ENCODE data around the gene KCNIP3.

Gene KCNIP3

DNA sequence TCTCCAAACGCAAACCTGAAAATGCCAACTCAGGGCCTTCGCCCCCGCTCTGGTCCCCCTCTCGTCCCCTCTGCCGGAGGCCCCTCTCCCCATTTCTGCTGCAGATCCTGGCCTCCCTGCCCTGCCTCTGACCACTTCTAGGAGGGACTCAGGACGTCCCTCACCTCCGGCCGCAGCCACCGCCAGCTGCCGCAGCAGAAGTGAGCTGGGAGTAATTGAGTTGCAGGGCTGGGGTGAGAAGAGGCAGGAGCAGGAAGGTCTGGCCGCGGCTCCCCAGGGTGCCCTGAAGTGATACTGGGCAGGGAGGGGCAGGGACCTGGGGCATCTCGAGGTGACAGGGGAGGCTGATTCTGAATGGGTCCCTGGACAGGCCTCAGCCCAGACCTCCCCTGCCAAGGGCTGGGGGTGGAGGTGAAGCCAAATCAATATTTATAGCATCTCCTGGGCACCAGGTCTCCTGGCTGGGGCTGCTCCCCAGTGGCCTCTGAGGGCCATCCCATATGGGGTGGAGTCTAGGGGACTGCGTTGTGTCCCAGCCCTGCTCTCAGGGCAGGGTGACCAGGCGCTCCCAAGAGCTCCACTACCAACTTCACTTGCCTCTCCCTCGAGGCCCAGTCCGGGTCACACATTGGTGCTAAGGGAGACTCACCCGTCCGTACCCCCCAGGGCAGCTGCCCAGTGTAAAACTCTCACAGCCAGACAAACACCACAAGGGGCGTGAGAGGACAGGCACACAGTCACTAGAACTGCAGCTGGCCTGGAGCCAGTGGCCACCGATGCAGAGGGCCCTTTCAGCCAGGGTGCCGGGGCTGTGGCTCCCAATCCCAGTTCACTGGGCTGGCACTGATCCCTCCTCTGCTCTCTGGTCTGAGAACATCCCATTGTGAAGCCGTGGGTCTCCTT lies 33.0 kb downstream of the KCNIP3 start:
- no peak for DNase-seq (ENCODE audit: low read depth, low spot score)
- no peak overlapping the region for H3K4me3 ChIP-seq
- TF ChIP-seq FOXP2 (optimal IDR thresholded peaks at IDR 0.05; ENCODE audit: control extremely low read depth, extremely low read length, insufficient read depth): no peak
- TF ChIP-seq POLR2AphosphoS5 (IDR thresholded peaks at IDR 0.05; ENCODE audit: borderline replicate concordance, low read depth, low read length): no peak
- TF ChIP-seq EZH2 (IDR thresholded peaks at IDR 0.05): no peak
- no peaks in the 10 kb centered on the region for H3K9me3 ChIP-seq (ENCODE audit: low read depth, low read length)
- H3K27ac ChIP-seq: no peak overlapping the region
- H3K36me3 ChIP-seq (ENCODE audit: insufficient read depth, low read length): no peaks in the 10 kb centered on the region
- no peak overlapping the region for H3K9ac ChIP-seq (ENCODE audit: insufficient read length)

DNA sequence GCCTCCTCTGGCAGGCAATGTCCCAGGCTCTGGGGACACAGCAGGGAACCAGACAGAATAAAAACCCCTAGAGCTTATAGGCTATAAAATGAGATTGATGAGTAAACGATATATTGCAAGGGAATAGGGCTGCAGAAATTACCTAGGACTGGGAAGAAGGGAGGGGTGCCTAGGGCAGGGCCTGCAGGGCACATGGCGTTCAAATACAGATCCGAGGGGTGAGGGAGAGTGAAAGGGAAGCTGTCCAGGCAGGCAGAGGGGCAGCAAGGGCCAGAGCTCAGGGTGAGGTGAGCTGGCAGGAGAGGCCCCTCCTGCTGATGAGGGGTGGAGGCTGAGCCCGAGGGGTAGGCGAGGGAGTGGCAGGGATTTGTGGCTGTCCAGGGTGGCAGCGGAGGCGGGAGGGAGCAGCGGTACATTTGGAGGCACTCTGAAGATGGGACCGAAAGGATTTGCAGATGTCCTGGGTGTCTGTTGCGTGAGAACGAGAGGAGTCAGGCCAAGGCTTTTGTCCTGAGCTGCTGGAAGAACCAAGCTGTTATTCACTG lies 33.7 kb downstream of the KCNIP3 start:
- H3K4me3 ChIP-seq: no peak overlapping the region
- H3K36me3 ChIP-seq (ENCODE audit: insufficient read depth, low read length): no peaks in the 10 kb centered on the region
- no peak overlapping the region for H3K9ac ChIP-seq (ENCODE audit: insufficient read length)
- TF ChIP-seq EZH2 (IDR thresholded peaks at IDR 0.05) (no peak), FOXP2 (optimal IDR thresholded peaks at IDR 0.05; ENCODE audit: control extremely low read depth, extremely low read length, insufficient read depth) (no peak), POLR2AphosphoS5 (IDR thresholded peaks at IDR 0.05; ENCODE audit: borderline replicate concordance, low read depth, low read length) (no peak)
- DNase-seq (ENCODE audit: low read depth, low spot score): no peak
- H3K9me3 ChIP-seq (ENCODE audit: low read depth, low read length): no peaks in the 10 kb centered on the region
- no peak overlapping the region for H3K27ac ChIP-seq

- no peak overlapping the region for H3K4me3 ChIP-seq
- no peak overlapping the region for H3K9ac ChIP-seq (ENCODE audit: insufficient read length)
- no peaks in the 10 kb centered on the region for H3K9me3 ChIP-seq (ENCODE audit: low read depth, low read length)
- no peak overlapping the region for H3K27ac ChIP-seq
- TF ChIP-seq EZH2 (IDR thresholded peaks at IDR 0.05): no peak
- no peak for TF ChIP-seq FOXP2 (optimal IDR thresholded peaks at IDR 0.05; ENCODE audit: control extremely low read depth, extremely low read length, insufficient read depth)
- no peak for TF ChIP-seq POLR2AphosphoS5 (IDR thresholded peaks at IDR 0.05; ENCODE audit: borderline replicate concordance, low read depth, low read length)
- H3K36me3 ChIP-seq (ENCODE audit: insufficient read depth, low read length): no peaks in the 10 kb centered on the region
- DNase-seq (ENCODE audit: low read depth, low spot score): no peak
These were observed 34.5 kb downstream of the KCNIP3 start for GRCh38 chr2:95331606-95332005.

- no peak for TF ChIP-seq FOXP2 (optimal IDR thresholded peaks at IDR 0.05; ENCODE audit: control extremely low read depth, extremely low read length, insufficient read depth)
- no peak for TF ChIP-seq EZH2 (IDR thresholded peaks at IDR 0.05)
- TF ChIP-seq POLR2AphosphoS5 (IDR thresholded peaks at IDR 0.05; ENCODE audit: borderline replicate concordance, low read depth, low read length): no peak
- H3K9me3 ChIP-seq (ENCODE audit: low read depth, low read length): no peaks in the 10 kb centered on the region
- no peak for DNase-seq (ENCODE audit: low read depth, low spot score)
- H3K9ac ChIP-seq (ENCODE audit: insufficient read length): no peak overlapping the region
- no peaks in the 10 kb centered on the region for H3K36me3 ChIP-seq (ENCODE audit: insufficient read depth, low read length)
- H3K27ac ChIP-seq: no peak overlapping the region
- H3K4me3 ChIP-seq: no peak overlapping the region
These were observed 34.9 kb downstream of the KCNIP3 start for GRCh38 chr2:95332036-95332435.

DNA sequence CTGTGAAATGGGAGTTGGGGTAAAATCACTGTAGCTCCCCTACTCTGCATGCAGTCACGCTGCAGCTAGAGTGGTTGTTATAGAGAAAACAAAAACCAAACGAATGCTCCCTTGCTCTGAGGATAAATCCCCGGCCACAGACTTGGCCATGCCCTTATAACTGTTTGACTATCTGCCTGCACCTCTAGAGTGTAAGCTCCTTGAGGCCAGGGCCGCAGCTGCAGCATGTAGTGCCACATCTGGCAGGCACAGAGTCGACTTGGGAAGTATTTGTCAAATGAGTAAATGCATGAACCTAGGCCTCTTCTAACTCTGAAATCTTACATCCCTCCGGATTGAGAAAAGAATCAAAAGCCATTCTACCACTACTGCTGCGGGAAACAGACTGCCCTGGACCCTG lies 35.9 kb downstream of the KCNIP3 start:
- Histone ChIP-seq H3K9ac (ENCODE audit: insufficient read length) (no peak overlapping the region), H3K27ac (no peak overlapping the region), H3K9me3 (ENCODE audit: low read depth, low read length) (no peaks in the 10 kb centered on the region), H3K36me3 (ENCODE audit: insufficient read depth, low read length) (no peaks in the 10 kb centered on the region), H3K4me3 (no peak overlapping the region)
- TF ChIP-seq EZH2 (IDR thresholded peaks at IDR 0.05) (no peak), POLR2AphosphoS5 (IDR thresholded peaks at IDR 0.05; ENCODE audit: borderline replicate concordance, low read depth, low read length) (no peak), FOXP2 (optimal IDR thresholded peaks at IDR 0.05; ENCODE audit: control extremely low read depth, extremely low read length, insufficient read depth) (no peak)
- DNase-seq (ENCODE audit: low read depth, low spot score): no peak

DNA sequence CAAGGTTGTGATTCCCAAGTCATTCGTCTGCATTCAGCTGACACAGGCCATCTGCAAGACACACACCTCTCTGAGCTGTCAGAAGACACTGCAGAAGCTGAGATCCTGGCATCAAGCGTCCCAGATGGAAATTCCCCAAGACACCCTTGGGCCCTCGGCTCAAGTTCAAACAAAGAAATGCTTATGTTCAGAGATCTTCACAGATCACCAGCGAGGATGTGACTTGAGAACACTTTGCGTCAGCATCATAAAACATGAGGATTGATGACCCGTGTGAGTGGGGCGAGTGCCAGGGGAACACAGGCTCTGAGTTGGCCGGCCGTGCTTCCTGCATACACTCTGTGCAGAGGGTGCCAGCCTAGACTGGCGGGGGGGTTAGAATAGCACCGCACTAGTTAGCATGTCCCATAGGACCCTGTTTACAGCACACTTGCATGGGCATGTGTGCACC lies 36.8 kb downstream of the KCNIP3 start:
- no peak for TF ChIP-seq EZH2 (IDR thresholded peaks at IDR 0.05)
- TF ChIP-seq FOXP2 (optimal IDR thresholded peaks at IDR 0.05; ENCODE audit: control extremely low read depth, extremely low read length, insufficient read depth): no peak
- no peak for TF ChIP-seq POLR2AphosphoS5 (IDR thresholded peaks at IDR 0.05; ENCODE audit: borderline replicate concordance, low read depth, low read length)
- no peaks in the 10 kb centered on the region for H3K36me3 ChIP-seq (ENCODE audit: insufficient read depth, low read length)
- H3K9ac ChIP-seq (ENCODE audit: insufficient read length): no peak overlapping the region
- no peak overlapping the region for H3K4me3 ChIP-seq
- DNase-seq (ENCODE audit: low read depth, low spot score): no peak
- no peak overlapping the region for H3K27ac ChIP-seq
- no peaks in the 10 kb centered on the region for H3K9me3 ChIP-seq (ENCODE audit: low read depth, low read length)

DNA sequence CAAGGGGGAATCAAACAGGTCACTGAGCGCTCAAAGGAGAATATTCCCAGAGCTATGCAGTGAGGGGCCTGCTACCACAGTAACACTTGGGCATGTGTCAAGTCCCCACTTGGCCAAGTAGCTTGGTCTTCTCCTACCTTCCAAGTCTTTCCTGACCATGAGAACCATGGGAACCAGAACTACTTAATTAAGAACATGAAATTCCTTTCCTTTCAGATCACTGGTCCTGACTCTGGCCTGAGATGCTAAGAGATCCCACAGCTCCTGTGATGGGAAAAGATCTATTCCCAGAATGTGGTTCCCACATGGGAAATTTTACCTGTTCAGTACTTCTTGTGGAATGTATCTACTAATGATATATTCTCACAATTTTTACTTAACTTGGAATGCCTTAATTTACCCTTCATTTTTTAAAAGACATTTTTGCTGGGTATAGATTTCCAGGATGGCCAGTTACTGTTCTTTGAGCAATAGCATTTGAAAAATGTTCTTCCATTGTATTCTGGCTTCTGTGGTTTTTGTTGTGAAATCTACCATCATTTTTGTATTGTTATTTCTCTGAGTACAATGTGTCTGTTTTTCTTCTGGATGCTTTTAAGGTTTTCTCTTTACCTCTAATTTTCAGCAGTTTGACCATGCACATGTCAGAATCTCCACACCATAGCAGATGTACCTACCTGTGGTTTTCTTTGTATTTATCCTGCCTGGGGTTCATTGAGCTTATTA lies 37.9 kb downstream of the KCNIP3 start:
- DNase-seq (ENCODE audit: low read depth, low spot score): no peak
- Histone ChIP-seq H3K9me3 (ENCODE audit: low read depth, low read length) (no peaks in the 10 kb centered on the region), H3K4me3 (no peak overlapping the region), H3K9ac (ENCODE audit: insufficient read length) (no peak overlapping the region), H3K36me3 (ENCODE audit: insufficient read depth, low read length) (no peaks in the 10 kb centered on the region), H3K27ac (no peak overlapping the region)
- TF ChIP-seq EZH2 (IDR thresholded peaks at IDR 0.05) (no peak), POLR2AphosphoS5 (IDR thresholded peaks at IDR 0.05; ENCODE audit: borderline replicate concordance, low read depth, low read length) (no peak), FOXP2 (optimal IDR thresholded peaks at IDR 0.05; ENCODE audit: control extremely low read depth, extremely low read length, insufficient read depth) (no peak)

DNA sequence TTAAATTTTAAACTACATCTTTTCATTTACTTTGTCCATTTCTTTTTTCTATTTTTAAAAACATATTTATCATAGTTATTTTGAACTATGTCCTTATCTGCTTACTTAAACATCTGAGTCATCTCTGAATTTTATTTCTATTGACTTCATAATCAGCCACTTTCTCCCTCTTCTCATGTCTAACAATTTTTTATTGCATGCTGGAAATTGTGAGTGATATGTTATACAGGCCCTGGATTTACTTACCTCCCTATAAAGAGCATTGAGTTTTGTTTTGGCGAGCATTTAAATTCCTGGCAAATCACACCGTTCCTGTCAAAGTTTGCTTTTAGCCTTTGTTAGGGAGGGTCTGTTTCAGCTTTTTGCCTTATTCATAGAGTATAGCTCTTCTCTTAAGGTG lies 39.3 kb downstream of the KCNIP3 start:
- H3K27ac ChIP-seq: no peak overlapping the region
- no peaks in the 10 kb centered on the region for H3K9me3 ChIP-seq (ENCODE audit: low read depth, low read length)
- no peak overlapping the region for H3K9ac ChIP-seq (ENCODE audit: insufficient read length)
- no peak for DNase-seq (ENCODE audit: low read depth, low spot score)
- no peak overlapping the region for H3K4me3 ChIP-seq
- TF ChIP-seq POLR2AphosphoS5 (IDR thresholded peaks at IDR 0.05; ENCODE audit: borderline replicate concordance, low read depth, low read length) (no peak), EZH2 (IDR thresholded peaks at IDR 0.05) (no peak), FOXP2 (optimal IDR thresholded peaks at IDR 0.05; ENCODE audit: control extremely low read depth, extremely low read length, insufficient read depth) (no peak)
- no peaks in the 10 kb centered on the region for H3K36me3 ChIP-seq (ENCODE audit: insufficient read depth, low read length)
